ENCODE results near the gene CASZ1.

CASZ1 gene

GRCh38 chr1:10681296-10682107 lies 114.9 kb downstream of the CASZ1 start:
- DNase-seq, result no peak

- DNase-seq, result no peak
Measured at GRCh38 chr1:10680487-10680886, 116.0 kb downstream of the CASZ1 start.

DNA sequence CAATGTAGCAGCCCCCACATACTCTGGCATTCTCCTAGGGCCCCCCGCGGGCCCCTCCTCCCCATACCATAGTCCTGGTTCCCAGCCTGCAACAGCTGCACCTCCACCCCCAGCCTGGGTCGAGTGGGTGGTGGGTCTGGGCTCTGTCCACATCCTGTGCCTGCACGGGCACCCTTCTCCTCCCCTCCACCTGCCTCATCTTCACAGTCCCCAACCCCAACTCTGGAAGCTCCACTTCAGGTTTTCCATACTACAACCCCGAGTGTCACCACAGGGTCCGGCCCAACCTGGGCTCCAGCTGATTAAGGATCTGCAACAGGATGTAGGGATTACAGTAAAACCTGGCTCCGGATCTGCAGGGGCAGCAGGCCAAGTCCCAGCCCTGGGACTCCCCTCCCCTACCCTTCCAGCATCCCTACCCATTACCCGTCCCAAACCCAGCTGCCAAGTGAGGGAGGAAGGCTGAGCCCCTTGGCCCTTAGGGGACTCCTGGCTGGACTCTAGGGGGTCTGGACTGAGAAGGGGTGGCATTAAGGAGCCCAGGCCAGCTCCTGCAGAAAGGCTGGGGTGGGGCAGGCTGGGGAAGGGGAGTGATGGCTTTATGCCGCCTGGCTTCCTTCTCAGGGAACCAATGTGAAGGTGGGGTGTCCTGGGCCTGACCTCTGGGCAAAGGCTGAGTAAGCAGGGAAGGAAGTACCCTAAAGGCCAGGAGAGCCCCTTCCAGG lies 116.8 kb downstream of the CASZ1 start:
- no peak for DNase-seq

DNA sequence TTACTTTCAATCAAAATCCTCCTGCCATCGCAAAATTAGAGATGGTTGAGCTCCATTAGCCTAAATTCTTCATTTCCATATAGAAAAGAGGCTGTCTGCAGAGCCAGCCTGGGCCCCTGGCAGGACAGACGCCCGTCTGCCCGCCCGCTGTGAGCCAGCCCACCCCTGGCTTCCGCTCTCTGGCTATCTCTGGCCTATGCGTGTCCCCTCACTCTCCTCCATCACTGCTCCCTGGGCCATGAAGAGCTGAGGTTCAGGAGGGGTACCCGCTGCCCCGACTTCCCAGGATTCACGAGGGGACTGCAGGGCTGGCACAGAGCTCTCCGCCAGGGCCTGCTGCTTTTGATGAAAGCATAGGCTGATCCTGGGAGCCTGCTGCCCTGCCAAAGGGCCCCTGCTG lies 117.6 kb downstream of the CASZ1 start:
- no peak for DNase-seq

- no peak for DNase-seq
Measured at GRCh38 chr1:10678402-10678801, 118.0 kb downstream of the CASZ1 start.

DNA sequence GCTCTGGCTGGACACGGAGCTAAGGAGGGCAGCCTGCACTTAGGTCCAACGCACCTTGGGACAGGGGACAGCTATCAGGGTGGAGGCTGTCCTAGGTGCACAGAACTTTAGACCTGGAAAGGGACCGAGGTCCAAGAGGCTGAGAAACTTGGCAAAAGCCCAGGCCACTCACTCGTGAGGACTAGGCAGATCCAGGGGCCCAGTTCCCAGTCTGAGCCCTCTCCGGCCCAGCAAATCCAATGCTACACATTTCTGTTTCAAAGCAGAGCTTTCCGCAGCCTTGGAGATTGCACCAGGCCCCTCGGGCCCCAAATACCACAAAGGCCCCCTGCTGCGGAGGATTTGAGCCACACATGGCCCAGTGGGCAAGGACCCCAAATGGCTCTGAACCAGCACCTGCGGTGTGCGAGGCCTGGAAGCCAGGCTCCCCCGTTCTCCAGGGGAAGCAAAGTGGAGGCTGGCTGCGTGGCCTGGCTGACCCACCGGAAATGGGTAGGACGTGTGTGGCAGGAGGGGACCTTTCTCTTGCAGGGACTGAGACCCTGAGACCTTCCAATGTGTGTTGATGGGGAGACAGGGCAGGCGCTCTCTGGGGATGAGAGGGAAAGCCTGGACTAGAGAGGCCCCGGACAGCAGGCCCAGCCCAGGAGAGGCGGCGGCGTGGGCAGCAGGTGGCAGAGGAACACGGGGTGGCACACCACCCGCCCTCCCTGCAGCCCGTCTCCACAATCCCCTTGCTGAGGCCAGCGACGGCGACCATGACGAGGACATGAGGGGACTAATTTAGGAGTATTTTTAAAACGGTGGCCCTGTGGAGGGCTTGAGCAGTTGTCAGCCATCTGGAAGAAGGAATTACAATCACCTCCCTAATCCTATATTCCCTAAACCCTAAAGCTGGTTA lies 118.7 kb downstream of the CASZ1 start:
- no peak for DNase-seq

- no peak for DNase-seq
Measured at GRCh38 chr1:10676963-10677362, 119.5 kb downstream of the CASZ1 start.

- no peak for DNase-seq
Measured at GRCh38 chr1:10675813-10676212, 120.6 kb downstream of the CASZ1 start.

DNA sequence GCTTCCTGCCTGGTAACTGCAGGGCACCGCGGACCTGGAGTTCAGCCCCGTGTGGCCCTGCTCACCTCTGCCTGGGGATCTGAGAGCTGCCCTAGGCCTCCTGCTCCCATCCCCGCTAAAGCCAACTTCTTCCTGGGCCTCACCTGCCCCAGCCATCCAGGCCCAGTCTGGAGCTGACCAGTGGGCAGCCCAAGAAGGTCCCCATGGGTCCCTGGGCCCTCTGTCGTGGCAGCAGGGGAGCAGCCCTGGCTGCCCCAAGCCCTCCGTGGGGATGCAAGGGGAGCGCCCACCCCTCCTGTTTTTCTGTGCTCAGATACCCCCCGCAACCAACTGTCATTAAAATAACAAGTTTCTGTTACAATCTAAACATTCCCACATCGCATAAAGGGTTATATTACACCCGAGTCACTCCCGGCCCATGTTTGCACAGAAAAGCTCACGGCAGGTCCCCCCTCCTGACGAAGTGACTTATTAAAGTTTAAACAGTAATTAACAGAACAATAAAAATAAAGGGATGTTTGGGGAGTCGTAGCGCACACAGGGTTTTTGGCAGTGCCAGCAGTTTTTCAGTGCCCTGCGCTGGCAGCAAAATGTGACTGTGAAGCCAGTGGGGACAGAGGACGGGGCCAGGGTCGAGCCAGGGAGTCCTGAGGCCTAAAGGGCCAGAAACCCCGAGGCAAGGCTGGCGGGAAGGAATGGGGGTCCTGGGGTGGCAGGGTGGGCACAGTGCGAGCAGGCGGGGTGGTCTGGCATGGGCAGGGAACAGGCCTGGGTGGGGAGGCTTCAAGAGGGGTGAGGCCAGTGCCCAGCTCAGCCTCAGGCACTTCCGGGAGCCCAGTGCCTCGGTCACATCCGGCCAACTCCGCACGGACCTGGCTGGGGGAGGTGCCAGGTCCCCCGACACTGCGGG lies 121.5 kb downstream of the CASZ1 start:
- no peak for DNase-seq

GRCh38 chr1:10674222-10674621 lies 122.2 kb downstream of the CASZ1 start:
- DNase-seq, result no peak

GRCh38 chr1:10673109-10673711 lies 123.2 kb downstream of the CASZ1 start:
- DNase-seq, result no peak

- DNase-seq, result no peak
Measured at GRCh38 chr1:10672343-10673050, 123.9 kb downstream of the CASZ1 start.

- no peak for DNase-seq
Measured at GRCh38 chr1:10671622-10672342, 124.7 kb downstream of the CASZ1 start.

GRCh38 chr1:10671090-10671489 lies 125.4 kb downstream of the CASZ1 start:
- DNase-seq, result no peak

DNA sequence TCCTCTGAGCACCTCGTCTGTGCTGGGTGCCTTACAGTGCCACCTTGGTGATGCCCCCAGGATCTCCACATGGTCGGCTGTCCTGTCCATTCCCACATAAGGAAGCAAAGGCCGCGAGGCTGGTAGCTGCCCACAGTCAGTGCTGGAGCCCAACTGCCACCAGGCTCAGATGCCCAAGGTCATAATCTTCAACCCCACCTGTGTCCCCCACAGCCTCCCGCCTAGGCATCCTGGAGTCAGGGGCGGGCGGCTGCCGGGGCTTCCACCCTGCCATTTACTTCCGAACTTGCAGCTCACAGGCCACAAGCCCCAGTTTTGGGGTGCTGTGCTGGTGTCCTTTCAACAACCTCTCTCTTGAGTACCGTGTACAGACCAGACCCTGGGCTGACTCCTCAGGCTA lies 126.3 kb downstream of the CASZ1 start:
- no peak for DNase-seq

DNA sequence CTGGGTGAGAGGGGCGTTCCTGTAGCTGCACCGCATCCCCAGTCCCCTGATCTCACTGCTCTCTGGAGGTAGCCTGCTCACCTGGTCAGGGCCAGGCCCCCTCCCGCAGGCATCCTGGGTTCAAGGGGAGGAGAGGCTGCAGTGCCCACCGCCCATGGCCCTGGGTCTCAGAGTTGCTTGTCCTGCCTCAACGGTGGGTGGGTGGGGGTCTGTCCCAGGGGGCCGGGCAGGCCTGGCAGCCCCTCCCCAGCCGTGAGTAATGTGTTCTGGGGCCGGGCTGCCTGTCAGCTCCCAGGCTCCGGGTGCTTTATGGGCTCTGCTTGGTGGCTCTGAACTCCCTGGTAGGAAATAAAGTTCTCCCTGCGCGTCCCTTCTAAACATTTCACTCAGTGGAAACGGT lies 126.9 kb downstream of the CASZ1 start:
- DNase-seq, result no peak

GRCh38 chr1:10667861-10668761 lies 128.3 kb downstream of the CASZ1 start:
- DNase-seq, result no peak

GRCh38 chr1:10665930-10666850 lies 130.3 kb downstream of the CASZ1 start:
- no peak for DNase-seq

Data from activated effector memory CD4-positive, alpha-beta T cell treated with Interleukin-2 at 50 U/mL for 16 hours (primary cell).